Right lobe of liver (tissue), 4 donors: ENCODE data around the gene PCCA.

Source experiments
- POLR2A ChIP-seq: fragments of 450-650 bp; IDR thresholded peaks from one replicate; pipeline ENCODE4 v1.6.1; 2017; ENCODE audit warnings: antibody characterized with exemption, mild to moderate bottlenecking
- TF ChIP-seq, protein P1 (sequence below), 4 donors: fragments of 200-600 bp in 3 of 4; fragments of 450-650 bp in 1 of 4; IDR thresholded peaks; one replicate each; pipeline versions ENCODE4 v1.5.1 to v1.8.0; 2016 to 2022; ENCODE audit warnings: antibody characterized with exemption in 4 of 4, mild to moderate bottlenecking in 2 of 4
- donor health status: DM: no; HTN: no; CAD: no.
- donor health status: DM: no; HTN: no; CAD: no.
- donor health status: DM: no; HTN: yes; CAD: no.

DNA sequence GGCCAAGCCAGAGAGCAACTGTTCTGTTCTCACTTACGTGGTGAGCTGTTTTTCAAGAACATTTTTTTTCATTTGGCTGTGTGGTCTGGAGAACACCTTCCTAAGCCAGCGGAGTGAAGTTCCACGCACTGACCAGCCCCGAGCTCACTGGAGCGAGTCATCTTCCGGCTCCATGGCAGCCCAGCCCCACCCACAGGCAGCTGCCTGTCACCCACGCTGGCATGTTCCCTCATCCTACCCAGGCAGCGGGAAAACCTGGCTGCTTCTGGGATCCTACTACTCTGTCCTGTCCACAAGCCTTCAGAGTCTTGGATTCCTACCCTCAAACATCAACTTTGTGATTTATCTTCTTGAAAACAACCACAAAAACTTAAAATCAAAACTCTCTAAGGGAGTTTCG is 423.5 kb downstream of the PCCA start:
- TF ChIP-seq, protein P1, sequence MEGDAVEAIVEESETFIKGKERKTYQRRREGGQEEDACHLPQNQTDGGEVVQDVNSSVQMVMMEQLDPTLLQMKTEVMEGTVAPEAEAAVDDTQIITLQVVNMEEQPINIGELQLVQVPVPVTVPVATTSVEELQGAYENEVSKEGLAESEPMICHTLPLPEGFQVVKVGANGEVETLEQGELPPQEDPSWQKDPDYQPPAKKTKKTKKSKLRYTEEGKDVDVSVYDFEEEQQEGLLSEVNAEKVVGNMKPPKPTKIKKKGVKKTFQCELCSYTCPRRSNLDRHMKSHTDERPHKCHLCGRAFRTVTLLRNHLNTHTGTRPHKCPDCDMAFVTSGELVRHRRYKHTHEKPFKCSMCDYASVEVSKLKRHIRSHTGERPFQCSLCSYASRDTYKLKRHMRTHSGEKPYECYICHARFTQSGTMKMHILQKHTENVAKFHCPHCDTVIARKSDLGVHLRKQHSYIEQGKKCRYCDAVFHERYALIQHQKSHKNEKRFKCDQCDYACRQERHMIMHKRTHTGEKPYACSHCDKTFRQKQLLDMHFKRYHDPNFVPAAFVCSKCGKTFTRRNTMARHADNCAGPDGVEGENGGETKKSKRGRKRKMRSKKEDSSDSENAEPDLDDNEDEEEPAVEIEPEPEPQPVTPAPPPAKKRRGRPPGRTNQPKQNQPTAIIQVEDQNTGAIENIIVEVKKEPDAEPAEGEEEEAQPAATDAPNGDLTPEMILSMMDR (IDR thresholded peaks at IDR 0.05): no peak
- TF ChIP-seq POLR2A: no peak
